ENCODE data around the gene USH2A. TPM values are rescaled to one million over a fixed set of nuclear protein-coding genes. Genes with fewer than 3 reads are reported as not detected.

Gene USH2A
- total and polyA plus RNA-seq, 2 experiments from 2014 or later: under 0.01 to 0.01 TPM

GRCh38 chr1:215603319-215603718 lies 819.9 kb downstream of the USH2A start:
- Histone ChIP-seq H3K27me3 (replicated peaks; ENCODE audit: insufficient read depth) (no peaks in the 10 kb centered on the region), H3K36me3 (ENCODE audit: low read depth) (peaks cover 18% of the 10 kb centered on the region; the same call in 1 of the 2 replicates), H3K4me3 (no peak overlapping the region), H3K9me3 (ENCODE audit: low read depth) (no peaks in the 10 kb centered on the region), H4K20me1 (ENCODE audit: insufficient read depth) (no peaks in the 10 kb centered on the region), H2AFZ (no peak overlapping the region), H3K4me1 (ENCODE audit: insufficient read depth) (peaks cover 14% of the 10 kb centered on the region), H3F3A (ENCODE audit: insufficient read depth) (peaks cover 14% of the 10 kb centered on the region; the same call in 1 of the 2 replicates), H3K4me2 (ENCODE audit: unreplicated experiment) (peak overlapping the region; percentile 24), H3K9me2 (ENCODE audit: insufficient read depth) (no peaks in the 10 kb centered on the region), H3K27ac (no peak overlapping the region), H3K9ac (no peak overlapping the region), H3K79me2 (ENCODE audit: insufficient read depth) (no peaks in the 10 kb centered on the region)
- in situ Hi-C loops (cut with MboI): no loop called here
- DNase-seq: peak; percentile 3
- TF ChIP-seq EZH2 (IDR thresholded peaks at IDR 0.05; ENCODE audit: insufficient read depth, poor library complexity, severe bottlenecking): no peak
- no peak for TF ChIP-seq EZH2phosphoT487 (IDR thresholded peaks at IDR 0.05; ENCODE audit: insufficient read depth, low read depth)

GRCh38 chr1:215601276-215601675 lies 822.0 kb downstream of the USH2A start:
- H3F3A ChIP-seq (ENCODE audit: insufficient read depth): peaks cover 17% of the 10 kb centered on the region; the same call in 1 of the 2 replicates
- in situ Hi-C loops (cut with MboI): no loop called here
- H3K9ac ChIP-seq: no peak overlapping the region
- TF ChIP-seq EZH2phosphoT487 (IDR thresholded peaks at IDR 0.05; ENCODE audit: insufficient read depth, low read depth): no peak
- no peak for TF ChIP-seq EZH2 (IDR thresholded peaks at IDR 0.05; ENCODE audit: insufficient read depth, poor library complexity, severe bottlenecking)
- no peaks in the 10 kb centered on the region for H4K20me1 ChIP-seq (ENCODE audit: insufficient read depth)
- H3K9me3 ChIP-seq (ENCODE audit: low read depth): no peaks in the 10 kb centered on the region
- WGBS, 2 experiments (ENCODE audit: low coverage in 1 of 2, low lambda C conversion rate in 2 of 2, missing lambda C conversion rate in 2 of 2): 75 to 81% methylated on average over 2 of the region's 2 CpGs
- H3K4me3 ChIP-seq: no peak overlapping the region
- H3K4me2 ChIP-seq (ENCODE audit: unreplicated experiment): no peak overlapping the region
- 0 out of 2 replicates have a peak, but pooled peaks cover under 1% of the 10 kb centered on the region for H3K79me2 ChIP-seq (ENCODE audit: insufficient read depth)
- no peak for DNase-seq
- H3K27ac ChIP-seq: no peak overlapping the region
- H2AFZ ChIP-seq: no peak overlapping the region
- H3K9me2 ChIP-seq (ENCODE audit: insufficient read depth): no peaks in the 10 kb centered on the region
- H3K27me3 ChIP-seq (replicated peaks; ENCODE audit: insufficient read depth): no peaks in the 10 kb centered on the region
- peaks cover 26% of the 10 kb centered on the region for H3K36me3 ChIP-seq (ENCODE audit: low read depth)
- peaks cover 14% of the 10 kb centered on the region for H3K4me1 ChIP-seq (ENCODE audit: insufficient read depth)

GRCh38 chr1:215600867-215601266 lies 822.4 kb downstream of the USH2A start:
- Histone ChIP-seq H3K4me1 (ENCODE audit: insufficient read depth) (peaks cover 14% of the 10 kb centered on the region), H3K27me3 (replicated peaks; ENCODE audit: insufficient read depth) (no peaks in the 10 kb centered on the region), H3K4me3 (no peak overlapping the region), H2AFZ (no peak overlapping the region), H3K9me3 (ENCODE audit: low read depth) (no peaks in the 10 kb centered on the region), H3K27ac (no peak overlapping the region), H3K36me3 (ENCODE audit: low read depth) (peaks cover 30% of the 10 kb centered on the region), H3K79me2 (ENCODE audit: insufficient read depth) (0 out of 2 replicates have a peak, but pooled peaks cover 4% of the 10 kb centered on the region), H4K20me1 (ENCODE audit: insufficient read depth) (no peaks in the 10 kb centered on the region), H3K9ac (no peak overlapping the region), H3F3A (ENCODE audit: insufficient read depth) (peaks cover 17% of the 10 kb centered on the region; the same call in 1 of the 2 replicates), H3K9me2 (ENCODE audit: insufficient read depth) (no peaks in the 10 kb centered on the region), H3K4me2 (ENCODE audit: unreplicated experiment) (no peak overlapping the region)
- DNase-seq: no peak
- 98 to 99% methylated on average over 8 to 10 of the region's 10 CpGs for WGBS, 2 experiments (ENCODE audit: low coverage in 1 of 2, low lambda C conversion rate in 2 of 2, missing lambda C conversion rate in 2 of 2)
- TF ChIP-seq EZH2 (IDR thresholded peaks at IDR 0.05; ENCODE audit: insufficient read depth, poor library complexity, severe bottlenecking) (no peak), EZH2phosphoT487 (IDR thresholded peaks at IDR 0.05; ENCODE audit: insufficient read depth, low read depth) (no peak)
- in situ Hi-C loops (cut with MboI): no loop called here

- Histone ChIP-seq H3K4me2 (ENCODE audit: unreplicated experiment) (no peak overlapping the region), H4K20me1 (ENCODE audit: insufficient read depth) (no peaks in the 10 kb centered on the region), H2AFZ (no peak overlapping the region), H3K36me3 (ENCODE audit: low read depth) (peaks cover 31% of the 10 kb centered on the region), H3K4me1 (ENCODE audit: insufficient read depth) (peaks cover 17% of the 10 kb centered on the region), H3K4me3 (no peak overlapping the region), H3K9me3 (ENCODE audit: low read depth) (no peaks in the 10 kb centered on the region), H3K79me2 (ENCODE audit: insufficient read depth) (0 out of 2 replicates have a peak, but pooled peaks cover 8% of the 10 kb centered on the region), H3K27me3 (replicated peaks; ENCODE audit: insufficient read depth) (no peaks in the 10 kb centered on the region), H3F3A (ENCODE audit: insufficient read depth) (peaks cover 17% of the 10 kb centered on the region; the same call in 1 of the 2 replicates), H3K9me2 (ENCODE audit: insufficient read depth) (no peaks in the 10 kb centered on the region), H3K9ac (no peak overlapping the region), H3K27ac (no peak overlapping the region)
- DNase-seq: no peak
- TF ChIP-seq EZH2 (IDR thresholded peaks at IDR 0.05; ENCODE audit: insufficient read depth, poor library complexity, severe bottlenecking) (no peak), EZH2phosphoT487 (IDR thresholded peaks at IDR 0.05; ENCODE audit: insufficient read depth, low read depth) (no peak)
- in situ Hi-C loops (cut with MboI): no loop called here
These were observed 822.9 kb downstream of the USH2A start for GRCh38 chr1:215600258-215600792.

Measured in GM23248 (cell line).